Adrenal gland (tissue), 12 donors: ENCODE measurements around the gene E4F1. TPM values are rescaled to one million over a fixed set of nuclear protein-coding genes. Genes with fewer than 3 reads are reported as not detected.

Experiments used
- DNase-seq, 7 donors: peaks; one replicate each; pipeline ENCODE4 v3.0.0-alpha.2; 2019 to 2020
- H3K27ac ChIP-seq, 5 donors: fragments of 200-600 bp; sonication (generic) in 4 of 5; 1 replicate in 3 of 5; 2 replicates in 2 of 5; pipeline versions ENCODE4 v1.5.1 to v1.8.0; 2016 to 2020; ENCODE audit warnings: mild to moderate bottlenecking in 1 of 5
- H3K27me3 ChIP-seq: fragments of 200-600 bp; 2 replicates; pipeline ENCODE4 v1.8.0; 2021
- H3K36me3 ChIP-seq, 2 donors: fragments of 200-600 bp; replicated peaks in 1 of 2; 1 replicate in 1 of 2; 2 replicates in 1 of 2; pipeline versions ENCODE4 v1.5.1 to v1.8.0; 2018 to 2022
- H3K4me1 ChIP-seq, 2 donors: fragments of 200-600 bp; replicated peaks in 1 of 2; 1 replicate in 1 of 2; 2 replicates in 1 of 2; pipeline versions ENCODE4 v1.5.1 to v1.8.0; 2018 to 2021
- H3K4me3 ChIP-seq, 4 donors: fragments of 200-600 bp; sonication (generic) in 3 of 4; one replicate each; pipeline ENCODE4 v1.5.1; 2016 to 2018
- H3K9me3 ChIP-seq, 3 donors: fragments of 200-600 bp; sonication (generic) in 1 of 3; replicated peaks in 1 of 3; 1 replicate in 2 of 3; 2 replicates in 1 of 3; pipeline versions ENCODE4 v1.5.1 to v1.8.0; 2016 to 2021
- CTCF ChIP-seq, 6 experiments: fragments of 450-650 bp in 4 of 6; fragments of 200-600 bp in 2 of 6; sonication (generic) in 1 of 6; IDR thresholded peaks; 1 replicate in 5 of 6; 2 replicates in 1 of 6; pipeline versions ENCODE4 v1.5.1 to v1.8.0; 2016 to 2021; ENCODE audit warnings: antibody characterized with exemption in 6 of 6, mild to moderate bottlenecking in 2 of 6, moderate library complexity in 1 of 6
- POLR2A ChIP-seq, 2 donors: fragments of 450-650 bp; IDR thresholded peaks; one replicate each; pipeline ENCODE4 v1.6.1; 2017; ENCODE audit warnings: antibody characterized with exemption in 2 of 2, mild to moderate bottlenecking in 2 of 2, moderate library complexity in 1 of 2
- WGBS, 4 donors: extraction: QIAGEN DNeasy Blood & Tissue Kit in 2 of 4; methylation state at CpG; one replicate each; pipeline versions ENCODE4 v1.1.5 to v1.1.7; 2013 to 2017; 5-methylcytosine and 5-hydroxymethylcytosine counted together
- intact Hi-C, 2 donors: fragments of 100-400 bp; cut with DNase I; formaldehyde crosslinking; loops; one replicate each; pipeline versions ENCODE4 v1.14.1 to v1.15.0; 2022 to 2023
- polyA plus RNA-seq, 3 donors: library from polyadenylated mRNA; stranded (reverse); fragments of 200-250 nt in 2 of 3; fragments of 350-450 nt in 1 of 3; fragmentation: Illumina TruSeq in 1 of 3; extraction: RNeasy Lipid Tissue Mini Kit (QIAGEN cat#74804) in 1 of 3; gene quantifications; one replicate each; pipeline ENCODE4 v1.2.3, GENCODE V29; 2013 to 2014
- total RNA-seq, 9 donors: library from RNA; depleted of rRNA in 4 of 9; stranded (reverse); fragments of >200 nt in 4 of 9; fragments of 120-200 nt in 1 of 9; fragmentation: NEBNext Ultra II Directional in 1 of 9; extraction: Animal tissue kit (Norgen Biotek cat#: 25700) in 1 of 9; gene quantifications; one replicate each; pipeline versions ENCODE4 v1.1.0 to v1.2.4, GENCODE V29; 2013 to 2023
- donor health status: healthy with polysubstance abuse.
- donor health status: Bipolar disorder and iron deficiency.
- donor health status: DM: yes; HTN: yes; CAD: no.
- donor health status: DM: no; HTN: no; CAD: no.
- donor health status: DM: no; HTN: no; CAD: no.
- donor health status: DM: yes; HTN: yes; CAD: no.

E4F1 gene
- total and polyA plus RNA-seq, 12 donors = 2.9 to 121 (median 27.1) TPM

GRCh38 chr16:2280981-2281542 lies 57.7 kb downstream of the E4F1 start:
- Histone ChIP-seq H3K9me3 (no peaks in the 10 kb centered on the region), H3K27me3 (no peaks in the 10 kb centered on the region), H3K4me3 (no peak overlapping the region), H3K27ac (no peak overlapping the region), H3K36me3 (peaks cover 0 to 4% of the 10 kb centered on the region in 2 donors), H3K4me1 (no peaks in the 10 kb centered on the region)
- TF ChIP-seq POLR2A (IDR thresholded peaks at IDR 0.05) (no peak), CTCF (IDR thresholded peaks at IDR 0.05) (no peak)
- 83 to 90% (median 88%) methylated on average over 17 to 24 of the region's 24 CpGs for WGBS, 4 donors
- intact Hi-C loops = no loop called here
- DNase-seq = no peak

- DNase-seq = no peak
- WGBS, 4 donors = 68 to 80% (median 75%) methylated on average over 4 to 5 of the region's 5 CpGs
- H3K27me3 ChIP-seq = no peaks in the 10 kb centered on the region
- H3K9me3 ChIP-seq = no peaks in the 10 kb centered on the region
- no peak overlapping the region for H3K27ac ChIP-seq
- TF ChIP-seq CTCF (IDR thresholded peaks at IDR 0.05) = no peak
- TF ChIP-seq POLR2A (IDR thresholded peaks at IDR 0.05) = no peak
- no peak overlapping the region for H3K4me3 ChIP-seq
- intact Hi-C loops = no loop called here
- peaks cover 0 to 4% of the 10 kb centered on the region in 2 donors for H3K36me3 ChIP-seq
- no peaks in the 10 kb centered on the region for H3K4me1 ChIP-seq
These were observed 58.9 kb downstream of the E4F1 start for GRCh38 chr16:2282262-2282661.

GRCh38 chr16:2282866-2283555 lies 59.6 kb downstream of the E4F1 start:
- 90 to 100% (median 91%) methylated on average over 1 to 26 of the region's 26 CpGs for WGBS, 4 donors
- intact Hi-C loops = no loop called here
- H3K36me3 ChIP-seq = peaks cover 0 to 4% of the 10 kb centered on the region in 2 donors

More at GRCh38 chr16:2282866-2283555, 59.6 kb downstream of the E4F1 start:
- Histone ChIP-seq H3K4me1 (no peaks in the 10 kb centered on the region), H3K4me3 (no peak overlapping the region), H3K27me3 (no peaks in the 10 kb centered on the region), H3K9me3 (no peaks in the 10 kb centered on the region), H3K27ac (no peak overlapping the region)
- DNase-seq = no peak
- TF ChIP-seq POLR2A (IDR thresholded peaks at IDR 0.05) (no peak), CTCF (IDR thresholded peaks at IDR 0.05) (no peak)
